ENCODE data around the gene MUC2.

DNA sequence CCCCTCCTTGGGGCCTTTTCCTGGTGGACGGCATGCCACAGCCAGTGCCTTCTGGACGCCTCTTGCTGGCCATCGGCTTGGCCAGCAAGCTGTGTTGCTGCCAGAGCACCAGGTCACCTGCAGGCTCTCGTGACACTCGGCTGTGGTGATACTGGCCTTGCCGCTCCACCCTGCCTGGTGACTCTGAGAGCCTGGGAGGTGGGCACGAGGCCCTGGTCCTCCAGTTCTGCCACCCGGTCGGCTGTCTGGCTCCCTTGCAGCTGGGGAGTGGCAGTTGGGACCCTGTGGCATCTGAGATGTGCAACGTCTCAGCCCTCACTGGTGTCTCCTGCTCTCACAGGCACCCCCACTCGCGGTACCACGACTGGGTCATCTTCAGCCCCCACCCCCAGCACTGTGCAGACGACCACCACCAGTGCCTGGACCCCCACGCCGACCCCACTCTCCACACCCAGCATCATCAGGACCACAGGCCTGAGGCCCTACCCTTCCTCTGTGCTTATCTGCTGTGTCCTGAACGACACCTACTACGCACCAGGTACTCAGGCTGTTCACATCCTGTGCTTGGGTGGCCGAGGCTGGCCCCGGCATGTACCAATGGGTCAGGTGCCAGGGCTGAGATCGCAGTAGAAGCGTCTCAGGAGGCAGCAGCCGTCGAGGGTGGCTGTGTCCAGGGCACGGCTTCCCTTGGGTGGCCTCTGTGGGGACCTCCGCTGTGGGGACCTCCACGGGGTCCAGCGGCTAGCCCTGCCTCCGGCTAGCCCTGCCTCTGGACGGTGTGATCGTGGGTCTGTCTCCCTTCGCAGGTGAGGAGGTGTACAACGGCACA lies 26.0 kb downstream of the MUC2 start:
- TF ChIP-seq, protein P1, sequence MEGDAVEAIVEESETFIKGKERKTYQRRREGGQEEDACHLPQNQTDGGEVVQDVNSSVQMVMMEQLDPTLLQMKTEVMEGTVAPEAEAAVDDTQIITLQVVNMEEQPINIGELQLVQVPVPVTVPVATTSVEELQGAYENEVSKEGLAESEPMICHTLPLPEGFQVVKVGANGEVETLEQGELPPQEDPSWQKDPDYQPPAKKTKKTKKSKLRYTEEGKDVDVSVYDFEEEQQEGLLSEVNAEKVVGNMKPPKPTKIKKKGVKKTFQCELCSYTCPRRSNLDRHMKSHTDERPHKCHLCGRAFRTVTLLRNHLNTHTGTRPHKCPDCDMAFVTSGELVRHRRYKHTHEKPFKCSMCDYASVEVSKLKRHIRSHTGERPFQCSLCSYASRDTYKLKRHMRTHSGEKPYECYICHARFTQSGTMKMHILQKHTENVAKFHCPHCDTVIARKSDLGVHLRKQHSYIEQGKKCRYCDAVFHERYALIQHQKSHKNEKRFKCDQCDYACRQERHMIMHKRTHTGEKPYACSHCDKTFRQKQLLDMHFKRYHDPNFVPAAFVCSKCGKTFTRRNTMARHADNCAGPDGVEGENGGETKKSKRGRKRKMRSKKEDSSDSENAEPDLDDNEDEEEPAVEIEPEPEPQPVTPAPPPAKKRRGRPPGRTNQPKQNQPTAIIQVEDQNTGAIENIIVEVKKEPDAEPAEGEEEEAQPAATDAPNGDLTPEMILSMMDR (IDR thresholded peaks at IDR 0.05): no peak
- no peak for TF ChIP-seq POLR2A (IDR thresholded peaks at IDR 0.05)
